Measurements from ENCODE around the gene ST6GALNAC2. TPM values are rescaled to one million over a fixed set of nuclear protein-coding genes. Genes with fewer than 3 reads are reported as not detected.

The ST6GALNAC2 gene
- total RNA-seq, 1 experiment from 2014 or later, result 11.6 TPM

DNA sequence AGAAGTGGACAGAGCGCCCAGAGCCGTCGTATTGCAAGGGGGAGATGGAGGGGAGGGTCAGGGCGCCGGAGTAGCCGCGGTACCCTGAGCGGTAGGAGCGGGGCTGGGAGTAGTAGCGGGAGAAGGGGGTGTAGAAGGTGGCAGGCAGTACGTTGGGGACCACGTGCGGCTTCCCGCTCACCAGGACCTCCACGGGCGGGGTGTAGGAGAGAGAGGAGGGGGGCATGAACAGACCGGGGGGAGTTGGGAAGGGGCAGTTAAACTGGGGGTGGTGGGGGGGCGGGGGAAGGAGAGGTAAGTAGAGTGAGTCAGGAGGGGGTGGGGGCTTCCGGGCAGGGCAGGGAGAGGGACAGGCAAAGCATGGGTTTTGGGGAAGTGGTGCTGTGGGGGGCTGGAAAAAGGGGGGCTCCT is 16.8 kb downstream of the ST6GALNAC2 start:
- Mint-ChIP-seq H3K9me3 (ENCODE audit: low read depth, unreplicated experiment) (no peaks in the 10 kb centered on the region), H3K4me3 (ENCODE audit: low read depth, unreplicated experiment) (peak overlapping the region; percentile 34), H3K4me1 (ENCODE audit: low read depth, unreplicated experiment) (peaks cover 57% of the 10 kb centered on the region), H3K27me3 (ENCODE audit: unreplicated experiment) (no peaks in the 10 kb centered on the region), H3K27ac (ENCODE audit: unreplicated experiment) (peak overlapping the region; percentile 83), H3K36me3 (ENCODE audit: insufficient read depth, unreplicated experiment) (peaks cover 61% of the 10 kb centered on the region)
- intact Hi-C loops (cut with micrococcal nuclease; ENCODE audit: unreplicated experiment), result no loop called here
- CTCF ChIA-PET, result interaction anchor here (1.3 to 1.7 kb wide), 2 partner anchors 12 to 55 kb away, joined by 8 to 12 read pairs; no protein-coding TSS in a partner anchor
- no peak for DNase-seq
- TF ChIP-seq CTCF (IDR thresholded peaks at IDR 0.05; ENCODE audit: unreplicated experiment), result no peak
- BruUV-seq (replicated peaks), result no TSS peak

GRCh38 chr17:76567634-76568432 is 17.8 kb downstream of the ST6GALNAC2 start:
- Mint-ChIP-seq H3K36me3 (ENCODE audit: insufficient read depth, unreplicated experiment) (peaks cover 64% of the 10 kb centered on the region), H3K4me3 (ENCODE audit: low read depth, unreplicated experiment) (peak overlapping the region; percentile 34), H3K9me3 (ENCODE audit: low read depth, unreplicated experiment) (no peaks in the 10 kb centered on the region), H3K4me1 (ENCODE audit: low read depth, unreplicated experiment) (peaks cover 54% of the 10 kb centered on the region), H3K27me3 (ENCODE audit: unreplicated experiment) (no peaks in the 10 kb centered on the region), H3K27ac (ENCODE audit: unreplicated experiment) (peak overlapping the region; percentile 83)
- CTCF ChIA-PET, result interaction anchor here (0.9 to 2.9 kb wide), 5 partner anchors 10 to 103 kb away, joined by 3 to 13 read pairs (median 4); partner anchors contain the start of gene ST6GALNAC2
- DNase-seq, result peak; percentile 37
- no peak for TF ChIP-seq CTCF (IDR thresholded peaks at IDR 0.05; ENCODE audit: unreplicated experiment)
- BruUV-seq (replicated peaks), result no TSS peak
- intact Hi-C loops (cut with micrococcal nuclease; ENCODE audit: unreplicated experiment), result no loop called here

- TF ChIP-seq CTCF (IDR thresholded peaks at IDR 0.05; ENCODE audit: unreplicated experiment), result no peak
- H3K4me3 Mint-ChIP-seq (ENCODE audit: low read depth, unreplicated experiment), result no peak overlapping the region
- no peak for DNase-seq
- CTCF ChIA-PET, result interaction anchor here (1.0 to 2.9 kb wide), 4 partner anchors 10 to 57 kb away, joined by 3 to 13 read pairs (median 8); partner anchors contain the start of gene ST6GALNAC2
- intact Hi-C loops (cut with micrococcal nuclease; ENCODE audit: unreplicated experiment), result no loop called here
- no TSS peak for BruUV-seq (replicated peaks)
- no peaks in the 10 kb centered on the region for H3K27me3 Mint-ChIP-seq (ENCODE audit: unreplicated experiment)
- peaks cover 56% of the 10 kb centered on the region for H3K4me1 Mint-ChIP-seq (ENCODE audit: low read depth, unreplicated experiment)
- no peaks in the 10 kb centered on the region for H3K9me3 Mint-ChIP-seq (ENCODE audit: low read depth, unreplicated experiment)
- H3K27ac Mint-ChIP-seq (ENCODE audit: unreplicated experiment), result peak overlapping the region; percentile 83
- H3K36me3 Mint-ChIP-seq (ENCODE audit: insufficient read depth, unreplicated experiment), result peaks cover 71% of the 10 kb centered on the region
Observed at GRCh38 chr17:76566988-76567431, 18.6 kb downstream of the ST6GALNAC2 start.

DNA sequence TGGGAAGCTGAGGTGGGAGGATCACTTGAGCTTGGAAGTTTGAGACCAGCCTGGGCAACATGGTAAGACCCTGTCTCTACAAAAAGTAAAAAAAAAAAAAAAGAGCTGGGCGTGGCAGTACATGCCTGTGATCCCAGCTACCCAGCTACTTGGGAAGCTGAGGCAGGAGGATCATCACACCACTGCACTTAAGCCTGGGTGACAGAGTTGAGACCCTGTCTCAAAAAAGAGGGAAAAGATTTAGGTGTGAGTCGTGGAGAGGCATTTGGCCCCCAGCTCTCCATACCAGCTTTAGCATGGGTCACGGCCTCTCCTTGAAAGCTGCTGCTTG is 19.1 kb downstream of the ST6GALNAC2 start:
- CTCF ChIA-PET, result interaction anchor here (1.9 to 2.9 kb wide), 2 partner anchors 9 to 19 kb away, joined by 12 to 13 read pairs; partner anchors contain the start of gene ST6GALNAC2
- H3K4me3 Mint-ChIP-seq (ENCODE audit: low read depth, unreplicated experiment), result no peak overlapping the region
- BruUV-seq (replicated peaks), result no TSS peak
- H3K9me3 Mint-ChIP-seq (ENCODE audit: low read depth, unreplicated experiment), result no peaks in the 10 kb centered on the region
- TF ChIP-seq CTCF (IDR thresholded peaks at IDR 0.05; ENCODE audit: unreplicated experiment), result no peak
- H3K27me3 Mint-ChIP-seq (ENCODE audit: unreplicated experiment), result no peaks in the 10 kb centered on the region
- peaks cover 60% of the 10 kb centered on the region for H3K4me1 Mint-ChIP-seq (ENCODE audit: low read depth, unreplicated experiment)
- H3K27ac Mint-ChIP-seq (ENCODE audit: unreplicated experiment), result peak overlapping the region; percentile 83
- intact Hi-C loops (cut with micrococcal nuclease; ENCODE audit: unreplicated experiment), result no loop called here
- no peak for DNase-seq
- peaks cover 75% of the 10 kb centered on the region for H3K36me3 Mint-ChIP-seq (ENCODE audit: insufficient read depth, unreplicated experiment)
